K562 (cell line): ENCODE results near the gene CHCHD6.

Experiments used
- CREB1 ChIP-seq, 2 experiments: sonication (generic) in 1 of 2; formaldehyde crosslinking in 1 of 2; IDR thresholded peaks; 2 replicates each; pipeline versions ENCODE4 v1.6.1 to v1.8.0; 2012 to 2022; ENCODE audit warnings: inconsistent platforms in 1 of 2, mild to moderate bottlenecking in 1 of 2, missing genetic modification reagents in 1 of 2, moderate library complexity in 1 of 2
- ELF1 ChIP-seq: fragments of 200-800 bp; sonication (Bioruptor generic); IDR thresholded peaks from 2 replicates; pipeline ENCODE4 v1.6.1; 2016; ENCODE audit warnings: missing genetic modification characterization, missing compliant biosample characterization
- FOXM1 ChIP-seq, 2 experiments: fragments of 450-650 bp in 1 of 2; sonication (generic) in 1 of 2; formaldehyde crosslinking in 1 of 2; IDR thresholded peaks; 2 replicates each; pipeline versions ENCODE4 v1.6.1 to v1.9.0; 2017 to 2022; ENCODE audit warnings: low read depth in 2 of 2, mild to moderate bottlenecking in 2 of 2, missing genetic modification reagents in 1 of 2, moderate library complexity in 1 of 2
- FUS ChIP-seq: fragments of 200-400 bp; formaldehyde crosslinking; optimal IDR thresholded peaks from 2 replicates; pipeline ENCODE3; 2017; ENCODE audit warnings: low read depth, low read length
- JUNB ChIP-seq: fragments of 450-650 bp; formaldehyde crosslinking; conservative IDR thresholded peaks from 2 replicates; pipeline ENCODE4 v1.4.0; 2020; ENCODE audit warnings: mild to moderate bottlenecking
- NFIC ChIP-seq: fragments of 450-650 bp; IDR thresholded peaks from 2 replicates; pipeline ENCODE4 v1.6.1; 2017; ENCODE audit warnings: mild to moderate bottlenecking, inconsistent platforms
- NFYB ChIP-seq: IDR thresholded peaks from 2 replicates; pipeline ENCODE4 v1.6.1; 2011; ENCODE audit warnings: mild to moderate bottlenecking, moderate library complexity; ENCODE audit not compliant: insufficient read length; ENCODE audit errors: extremely low read depth
- NR1H2 ChIP-seq: sonication (generic); formaldehyde crosslinking; IDR thresholded peaks from 2 replicates; pipeline ENCODE4 v1.4.0; 2020; ENCODE audit warnings: mild to moderate bottlenecking, missing genetic modification reagents
- RCOR1 ChIP-seq, 2 experiments: IDR thresholded peaks; 2 replicates each; pipeline ENCODE4 v1.6.1; 2012; ENCODE audit warnings: low read depth in 2 of 2, low read length in 2 of 2, borderline replicate concordance in 1 of 2, improper control_type of control experiment in 1 of 2
- TRIM28 ChIP-seq: fragments of 450-650 bp; IDR thresholded peaks from 2 replicates; pipeline ENCODE4 v1.6.1; 2017
- ZNF384 ChIP-seq: IDR thresholded peaks from 2 replicates; pipeline ENCODE4 v1.6.1; 2012; ENCODE audit warnings: low read depth, low read length, improper control_type of control experiment
- TF ChIP-seq, protein P1 (sequence below), 3 experiments: IDR thresholded peaks in 2 of 3; conservative IDR thresholded peaks in 1 of 3; 2 replicates each; pipeline ENCODE4 v1.5.1; 2011 to 2012; ENCODE audit warnings: low read length in 3 of 3, mild to moderate bottlenecking in 3 of 3, control low read depth in 2 of 3, improper control_type of control experiment in 1 of 3, inconsistent platforms in 1 of 3, low read depth in 1 of 3, mixed read lengths in 1 of 3, moderate library complexity in 1 of 3; ENCODE audit not compliant: insufficient read depth in 2 of 3
- TF ChIP-seq, protein P2 (sequence below), 3 experiments: fragments of 200-800 bp in 1 of 3; fragments of 250-450 bp in 1 of 3; fragments of 450-650 bp in 1 of 3; sonication (Bioruptor Pico) in 1 of 3; sonication (Bioruptor generic) in 1 of 3; formaldehyde crosslinking in 1 of 3; IDR thresholded peaks; 2 replicates each; pipeline versions ENCODE4 v1.6.1 to v1.8.0; 2016 to 2022; ENCODE audit warnings: mild to moderate bottlenecking in 2 of 3, missing genetic modification characterization in 2 of 3, missing compliant biosample characterization in 1 of 3, moderate library complexity in 1 of 3

DNA sequence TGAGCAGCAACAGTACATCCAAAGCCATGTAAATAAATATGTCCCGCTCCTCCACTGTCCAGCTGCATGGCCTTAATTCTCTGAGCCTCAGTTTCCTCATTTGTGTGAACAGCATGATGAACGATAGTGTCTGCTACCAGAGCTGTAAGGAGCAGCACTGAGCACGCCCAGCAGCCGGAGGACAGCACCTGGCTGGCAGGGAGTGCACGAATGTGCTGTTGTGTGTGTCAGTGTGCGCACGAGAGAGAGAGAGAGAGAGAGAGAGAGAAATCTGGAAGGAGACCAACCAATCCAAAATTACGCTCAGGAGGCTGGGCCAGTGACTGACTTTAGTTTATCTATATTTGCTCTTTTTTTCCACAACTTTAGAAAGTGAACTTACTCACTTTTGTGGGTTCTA lies 252.3 kb downstream of the CHCHD6 start:
- TF ChIP-seq CREB1 (IDR thresholded peaks at IDR 0.05) (no peak), CREB1 (CRISPR knock-in tag; IDR thresholded peaks at IDR 0.05) (no peak), NR1H2 (no peak), TRIM28 (no peak), NFYB (no peak), ELF1 (tag) (no peak), NFIC (0 out of 2 replicates have a peak, but pooled peaks have one; percentile 8), FOXM1 (IDR thresholded peaks at IDR 0.05; ENCODE audit: low read depth) (no peak), FOXM1 (CRISPR knock-in tag; IDR thresholded peaks at IDR 0.05; ENCODE audit: low read depth) (no peak), RCOR1 (IDR thresholded peaks at IDR 0.05; ENCODE audit: borderline replicate concordance in 1 of 2, low read depth in 2 of 2, low read length in 2 of 2) (no peak), FUS (no peak), JUNB (CRISPR knock-in tag) (no peak), ZNF384 (no peak)
- TF ChIP-seq, protein P1, sequence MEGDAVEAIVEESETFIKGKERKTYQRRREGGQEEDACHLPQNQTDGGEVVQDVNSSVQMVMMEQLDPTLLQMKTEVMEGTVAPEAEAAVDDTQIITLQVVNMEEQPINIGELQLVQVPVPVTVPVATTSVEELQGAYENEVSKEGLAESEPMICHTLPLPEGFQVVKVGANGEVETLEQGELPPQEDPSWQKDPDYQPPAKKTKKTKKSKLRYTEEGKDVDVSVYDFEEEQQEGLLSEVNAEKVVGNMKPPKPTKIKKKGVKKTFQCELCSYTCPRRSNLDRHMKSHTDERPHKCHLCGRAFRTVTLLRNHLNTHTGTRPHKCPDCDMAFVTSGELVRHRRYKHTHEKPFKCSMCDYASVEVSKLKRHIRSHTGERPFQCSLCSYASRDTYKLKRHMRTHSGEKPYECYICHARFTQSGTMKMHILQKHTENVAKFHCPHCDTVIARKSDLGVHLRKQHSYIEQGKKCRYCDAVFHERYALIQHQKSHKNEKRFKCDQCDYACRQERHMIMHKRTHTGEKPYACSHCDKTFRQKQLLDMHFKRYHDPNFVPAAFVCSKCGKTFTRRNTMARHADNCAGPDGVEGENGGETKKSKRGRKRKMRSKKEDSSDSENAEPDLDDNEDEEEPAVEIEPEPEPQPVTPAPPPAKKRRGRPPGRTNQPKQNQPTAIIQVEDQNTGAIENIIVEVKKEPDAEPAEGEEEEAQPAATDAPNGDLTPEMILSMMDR (IDR thresholded peaks at IDR 0.05 in 2 of 3, conservative IDR thresholded peaks at IDR 0.05 in 1 of 3; ENCODE audit: insufficient read depth in 2 of 3, low read depth in 1 of 3, low read length in 3 of 3): no peak
- TF ChIP-seq, protein P2, sequence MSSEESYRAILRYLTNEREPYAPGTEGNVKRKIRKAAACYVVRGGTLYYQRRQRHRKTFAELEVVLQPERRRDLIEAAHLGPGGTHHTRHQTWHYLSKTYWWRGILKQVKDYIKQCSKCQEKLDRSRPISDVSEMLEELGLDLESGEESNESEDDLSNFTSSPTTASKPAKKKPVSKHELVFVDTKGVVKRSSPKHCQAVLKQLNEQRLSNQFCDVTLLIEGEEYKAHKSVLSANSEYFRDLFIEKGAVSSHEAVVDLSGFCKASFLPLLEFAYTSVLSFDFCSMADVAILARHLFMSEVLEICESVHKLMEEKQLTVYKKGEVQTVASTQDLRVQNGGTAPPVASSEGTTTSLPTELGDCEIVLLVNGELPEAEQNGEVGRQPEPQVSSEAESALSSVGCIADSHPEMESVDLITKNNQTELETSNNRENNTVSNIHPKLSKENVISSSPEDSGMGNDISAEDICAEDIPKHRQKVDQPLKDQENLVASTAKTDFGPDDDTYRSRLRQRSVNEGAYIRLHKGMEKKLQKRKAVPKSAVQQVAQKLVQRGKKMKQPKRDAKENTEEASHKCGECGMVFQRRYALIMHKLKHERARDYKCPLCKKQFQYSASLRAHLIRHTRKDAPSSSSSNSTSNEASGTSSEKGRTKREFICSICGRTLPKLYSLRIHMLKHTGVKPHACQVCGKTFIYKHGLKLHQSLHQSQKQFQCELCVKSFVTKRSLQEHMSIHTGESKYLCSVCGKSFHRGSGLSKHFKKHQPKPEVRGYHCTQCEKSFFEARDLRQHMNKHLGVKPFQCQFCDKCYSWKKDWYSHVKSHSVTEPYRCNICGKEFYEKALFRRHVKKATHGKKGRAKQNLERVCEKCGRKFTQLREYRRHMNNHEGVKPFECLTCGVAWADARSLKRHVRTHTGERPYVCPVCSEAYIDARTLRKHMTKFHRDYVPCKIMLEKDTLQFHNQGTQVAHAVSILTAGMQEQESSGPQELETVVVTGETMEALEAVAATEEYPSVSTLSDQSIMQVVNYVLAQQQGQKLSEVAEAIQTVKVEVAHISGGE (CRISPR knock-in tag; IDR thresholded peaks at IDR 0.05): no peak
